HG03045 (cell line): ENCODE results near the gene ADAMTS13.
A peak's percentile ranks its signal among the peaks of the same experiment; 100 is the strongest.
"Not testable (repeated sequence)": the region's sequence is repeated elsewhere in the genome, so short reads cannot be mapped to it uniquely, and the experiment has no call there.

Experiments used
- ATAC-seq: cut with Tn5 transposase; IDR thresholded peaks from one replicate; pipeline ENCODE4 v1.9.1; 2021; ENCODE audit warnings: mild to moderate bottlenecking, moderate library complexity; ENCODE audit not compliant: unreplicated experiment

ADAMTS13 gene

GRCh38 chr9:133391449-133391848 lies 30.7 kb upstream of the ADAMTS13 start:
- not testable (repeated sequence) for ATAC-seq

- not testable (repeated sequence) for ATAC-seq
Measured at GRCh38 chr9:133392308-133392707, 29.9 kb upstream of the ADAMTS13 start.

GRCh38 chr9:133393399-133393798 lies 28.8 kb upstream of the ADAMTS13 start:
- ATAC-seq, result no peak

GRCh38 chr9:133394687-133395271 lies 27.4 kb upstream of the ADAMTS13 start:
- ATAC-seq, result no peak

GRCh38 chr9:133396952-133397351 lies 25.2 kb upstream of the ADAMTS13 start:
- no peak for ATAC-seq

- no peak for ATAC-seq
Measured at GRCh38 chr9:133397370-133397769, 24.8 kb upstream of the ADAMTS13 start.

GRCh38 chr9:133397895-133398294 lies 24.3 kb upstream of the ADAMTS13 start:
- no peak for ATAC-seq

GRCh38 chr9:133400292-133400691 lies 21.9 kb upstream of the ADAMTS13 start:
- no peak for ATAC-seq

- no peak for ATAC-seq
Measured at GRCh38 chr9:133401588-133401987, 20.6 kb upstream of the ADAMTS13 start.

- ATAC-seq, result no peak
Measured at GRCh38 chr9:133402689-133403088, 19.5 kb upstream of the ADAMTS13 start.

- no peak for ATAC-seq
Measured at GRCh38 chr9:133403766-133404453, 18.3 kb upstream of the ADAMTS13 start.

GRCh38 chr9:133404454-133405002 lies 17.6 kb upstream of the ADAMTS13 start:
- ATAC-seq, result no peak

GRCh38 chr9:133405508-133406438 lies 16.4 kb upstream of the ADAMTS13 start:
- ATAC-seq, result no peak

- peak; percentile 48 for ATAC-seq
Measured at GRCh38 chr9:133406480-133407307, 15.5 kb upstream of the ADAMTS13 start.

- no peak for ATAC-seq
Measured at GRCh38 chr9:133408042-133408441, 14.1 kb upstream of the ADAMTS13 start.

- no peak for ATAC-seq
Measured at GRCh38 chr9:133415170-133415569, 7.0 kb upstream of the ADAMTS13 start.

- ATAC-seq, result peak; percentile 74
Measured at GRCh38 chr9:133417541-133418461, 4.4 kb upstream of the ADAMTS13 start, which contains the start of gene REXO4. TSS of gene REXO4 (minus strand) at chr9:133418010. CDS start at chr9:133417844, 166 bp downstream.

- no peak for ATAC-seq
Measured at GRCh38 chr9:133419005-133419404, 3.2 kb upstream of the ADAMTS13 start.

- no peak for ATAC-seq
Measured at GRCh38 chr9:133420392-133420827, 1.8 kb upstream of the ADAMTS13 start.
